Measurements from ENCODE around the gene ZDHHC13.

ZDHHC13 gene

DNA sequence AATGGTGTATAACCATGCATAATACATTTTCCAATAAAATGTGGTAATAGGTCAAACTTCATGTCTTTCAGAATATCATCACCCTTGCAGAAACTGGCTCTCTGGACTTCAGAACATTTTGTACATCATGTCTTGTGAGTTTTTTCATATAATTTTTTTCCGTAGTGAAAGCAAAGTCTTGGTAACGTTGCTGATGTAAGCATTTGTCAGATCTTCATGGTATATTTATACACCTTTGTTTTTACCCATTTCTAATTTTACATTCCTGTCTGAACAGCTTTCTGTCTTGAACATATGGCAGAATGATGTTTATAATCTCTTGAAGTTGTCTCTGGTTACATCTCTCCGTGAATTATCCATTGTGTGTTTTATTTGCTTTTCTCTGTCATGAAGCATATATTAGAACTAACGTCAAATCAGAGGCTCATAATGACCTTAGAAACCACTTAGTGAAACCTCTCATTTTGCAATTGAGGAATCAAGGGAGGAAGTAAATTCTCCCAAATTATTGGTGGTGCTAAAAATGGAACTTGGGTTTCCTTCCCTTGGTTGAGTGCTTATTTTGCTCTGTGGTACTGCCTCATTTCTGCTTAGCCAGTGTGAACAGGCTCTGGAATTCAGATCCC, 47.4 kb downstream of the ZDHHC13 start:
- no peak for DNase-seq (ENCODE audit: low read depth in 2 of 2, low spot score in 1 of 2)

DNA sequence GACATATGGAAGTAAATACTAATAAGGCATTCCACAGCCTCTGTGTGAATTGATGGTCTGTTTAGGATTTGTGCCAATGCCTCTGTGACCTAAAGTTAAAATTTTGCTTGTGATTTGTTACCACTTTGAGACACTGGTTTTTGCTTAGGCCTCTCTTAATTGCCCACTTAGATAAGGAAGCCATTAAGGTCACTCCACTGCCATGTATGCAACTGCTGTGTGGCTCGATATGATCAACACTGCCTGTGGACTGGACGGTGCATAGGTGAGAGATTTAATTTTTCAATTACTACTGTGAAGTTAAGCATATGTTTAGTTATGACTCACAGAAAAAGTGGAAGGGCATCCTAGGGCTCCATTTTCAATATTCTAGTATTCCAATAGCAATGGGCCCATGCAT, 47.9 kb downstream of the ZDHHC13 start:
- DNase-seq (ENCODE audit: low read depth in 2 of 2, low spot score in 1 of 2), result no peak

DNA sequence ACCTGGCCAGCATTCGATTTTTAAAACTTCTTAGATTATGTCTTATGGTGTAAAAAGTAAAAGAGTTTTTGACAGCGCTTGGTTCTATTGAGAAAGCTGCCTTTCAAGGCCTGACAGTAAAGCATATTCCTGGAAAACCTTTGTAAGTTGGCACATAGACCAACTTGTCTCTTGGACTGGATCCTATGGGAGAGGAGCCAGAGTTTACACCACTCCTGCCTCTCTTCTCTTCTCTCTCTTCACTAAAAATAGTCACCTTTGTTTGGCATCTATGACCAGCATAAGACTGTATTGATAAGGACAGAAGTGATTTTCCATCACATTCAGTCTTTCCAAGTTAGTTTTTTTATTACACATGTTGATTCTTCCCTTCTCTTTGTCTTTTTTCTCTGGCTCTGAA, 51.1 kb downstream of the ZDHHC13 start:
- DNase-seq (ENCODE audit: low read depth in 2 of 2, low spot score in 1 of 2), result no peak

DNA sequence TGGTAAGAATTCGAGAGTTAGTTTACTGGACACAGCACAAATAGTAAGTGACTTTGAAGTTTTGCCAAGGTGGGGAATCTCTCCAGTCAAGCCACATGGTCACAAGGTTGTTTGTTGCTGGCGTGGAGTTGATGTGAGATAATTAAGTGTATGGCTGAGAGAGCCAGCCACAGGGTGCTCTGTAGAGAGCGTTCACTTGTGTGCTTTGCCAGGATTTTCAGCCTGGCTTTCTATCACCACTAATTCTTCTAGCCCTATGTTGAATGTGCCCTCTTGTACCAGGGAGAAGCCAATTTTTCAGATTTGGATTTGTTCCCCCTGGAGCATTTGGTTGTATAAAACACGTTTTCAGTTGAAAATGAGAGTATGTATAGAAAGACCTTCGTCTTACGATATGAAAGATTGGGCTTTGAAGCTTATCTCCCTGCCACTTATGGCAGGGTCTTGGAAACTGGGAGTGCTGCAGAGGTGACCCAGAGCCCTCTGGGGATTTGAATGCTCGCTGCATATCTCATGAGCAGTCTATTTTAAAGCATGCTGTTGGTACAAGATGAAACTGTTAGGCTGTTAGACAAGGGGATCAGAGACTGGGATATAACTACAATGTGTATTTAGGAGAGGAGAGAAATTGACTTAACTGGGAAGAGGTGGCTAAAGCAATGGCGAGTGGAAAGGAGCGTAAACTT, 56.2 kb downstream of the ZDHHC13 start:
- DNase-seq (ENCODE audit: low read depth in 2 of 2, low spot score in 1 of 2), result no peak

DNA sequence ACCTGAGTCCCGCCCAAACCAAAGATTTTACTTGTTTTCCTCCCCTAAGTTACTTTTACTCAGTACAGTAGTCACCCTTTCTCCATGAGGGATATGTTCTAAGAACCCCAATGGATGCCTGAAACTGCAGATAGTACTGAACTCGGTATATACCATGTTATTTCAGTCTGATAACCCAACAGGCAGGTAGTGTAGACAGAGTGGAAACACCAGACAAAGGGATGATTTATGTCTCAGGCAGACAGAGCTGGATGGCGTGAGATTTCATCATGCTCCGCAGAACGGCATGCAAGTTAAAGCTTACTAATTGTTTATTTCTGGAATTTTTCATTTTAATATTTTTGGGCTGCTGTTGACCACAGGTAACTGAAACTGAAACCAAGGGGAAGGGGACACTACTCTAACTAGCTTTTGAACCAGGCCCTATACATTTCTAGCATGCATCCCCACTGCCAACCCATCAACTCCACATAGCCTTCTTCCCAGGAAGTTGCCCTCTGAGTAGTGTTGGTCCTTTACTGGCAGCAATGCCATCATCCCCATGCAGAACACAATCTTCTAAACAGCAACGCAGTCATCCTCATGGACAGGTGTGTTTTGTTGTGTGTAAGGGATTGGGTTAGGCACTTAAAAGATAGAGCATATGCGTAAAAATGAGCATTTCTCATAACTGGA, 57.1 kb downstream of the ZDHHC13 start:
- no peak for DNase-seq (ENCODE audit: low read depth in 2 of 2, low spot score in 1 of 2)

DNA sequence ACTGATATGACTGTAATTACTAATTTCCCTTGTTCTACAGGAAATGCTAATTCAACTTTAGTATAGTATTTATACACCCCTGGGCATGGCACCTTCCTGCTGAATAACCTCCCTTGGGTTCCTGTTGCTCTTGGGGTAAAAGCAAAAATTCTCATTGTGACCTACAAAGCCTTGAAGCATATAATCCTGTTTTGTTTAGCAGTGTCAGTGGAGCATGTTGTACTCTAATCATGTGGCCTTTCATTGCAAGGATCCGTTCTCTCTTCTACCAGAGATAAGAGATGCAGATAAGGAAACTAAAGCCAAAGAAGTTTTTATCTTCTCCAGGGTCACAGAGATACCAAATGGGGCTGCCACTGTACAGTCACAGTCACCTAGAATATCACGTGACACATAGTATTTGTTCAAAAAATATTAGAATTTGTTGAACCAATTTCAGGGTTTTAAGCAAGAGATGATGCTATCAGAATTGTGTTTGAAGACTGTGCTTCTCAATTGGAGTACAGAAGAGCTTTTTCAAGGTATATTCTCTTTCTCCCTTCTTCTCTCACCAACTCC, 59.7 kb downstream of the ZDHHC13 start:
- no peak for DNase-seq (ENCODE audit: low read depth in 2 of 2, low spot score in 1 of 2)

DNA sequence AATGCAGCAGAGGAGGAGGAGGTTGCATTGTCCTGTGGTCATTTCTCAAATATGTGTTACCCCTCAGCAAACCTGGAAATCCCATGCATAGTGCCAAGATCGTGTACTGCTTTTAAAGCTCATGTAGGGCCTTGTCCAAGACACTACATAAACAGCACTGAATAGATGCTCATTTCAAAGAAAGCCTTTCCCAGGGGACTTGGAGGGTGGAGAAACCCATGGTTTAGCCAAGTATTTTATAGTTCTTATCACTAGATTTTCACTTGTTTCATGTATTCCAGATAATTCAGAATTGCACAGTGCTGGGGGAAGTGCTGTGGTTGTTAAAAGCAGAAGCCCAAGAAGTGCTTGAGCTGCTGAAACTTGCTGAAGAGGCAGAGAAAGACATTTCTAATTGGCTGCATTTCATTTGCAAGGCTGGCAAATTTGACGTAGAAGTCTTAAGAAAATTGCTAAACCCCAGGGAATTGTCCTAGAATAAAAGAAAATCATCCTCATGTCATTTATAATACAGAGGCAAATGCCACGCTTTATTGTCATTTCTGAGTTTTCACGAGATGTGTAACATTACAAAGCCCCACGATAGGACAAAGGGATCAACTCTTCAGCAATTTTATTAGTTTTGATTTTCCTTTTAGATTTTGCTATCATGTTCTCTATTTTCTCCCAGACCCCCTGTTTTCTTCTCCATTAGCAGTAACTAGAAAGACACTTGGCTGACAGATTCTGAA, 64.7 kb downstream of the ZDHHC13 start:
- DNase-seq (ENCODE audit: low read depth in 2 of 2, low spot score in 1 of 2), result no peak

DNA sequence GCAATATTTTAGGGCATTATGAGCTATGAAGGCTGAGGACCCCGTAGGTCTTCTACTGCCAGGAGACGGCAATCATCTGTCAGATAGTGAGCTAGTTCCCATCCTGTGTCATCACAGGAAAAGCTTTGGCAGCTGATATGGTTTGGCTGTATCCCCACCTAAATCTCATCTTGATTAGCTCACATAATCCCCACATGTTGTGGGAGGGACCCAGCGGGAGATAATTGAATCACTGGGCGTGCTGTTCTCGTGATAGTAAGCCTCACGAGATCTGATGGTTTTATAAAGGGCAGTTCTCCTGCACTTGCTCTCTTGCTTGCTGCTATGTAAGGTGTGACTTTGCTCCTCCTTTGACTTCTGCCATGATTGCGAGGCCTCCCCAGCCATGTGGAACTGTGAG, 66.7 kb downstream of the ZDHHC13 start:
- DNase-seq (ENCODE audit: low read depth in 2 of 2, low spot score in 1 of 2), result no peak

DNA sequence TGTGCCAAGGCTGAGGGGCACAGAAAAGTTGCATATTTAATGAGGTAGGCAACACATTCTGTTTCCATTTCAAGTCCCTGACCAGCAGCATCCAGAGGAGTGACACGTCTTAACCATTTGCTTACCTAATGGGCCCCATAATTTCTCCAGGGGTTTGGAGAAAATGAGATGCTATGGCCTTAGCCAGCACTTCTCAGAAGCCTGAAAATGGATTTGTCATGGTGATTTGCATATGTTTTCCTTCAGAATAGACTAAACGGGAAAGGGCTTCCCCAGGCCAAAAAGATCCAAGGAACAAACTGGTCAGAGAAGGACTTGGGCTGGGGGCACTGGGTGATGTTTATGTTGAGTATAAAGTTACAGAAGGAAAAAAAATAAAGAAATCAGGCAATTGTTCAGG, 68.1 kb downstream of the ZDHHC13 start:
- no peak for DNase-seq (ENCODE audit: low read depth in 2 of 2, low spot score in 1 of 2)

DNA sequence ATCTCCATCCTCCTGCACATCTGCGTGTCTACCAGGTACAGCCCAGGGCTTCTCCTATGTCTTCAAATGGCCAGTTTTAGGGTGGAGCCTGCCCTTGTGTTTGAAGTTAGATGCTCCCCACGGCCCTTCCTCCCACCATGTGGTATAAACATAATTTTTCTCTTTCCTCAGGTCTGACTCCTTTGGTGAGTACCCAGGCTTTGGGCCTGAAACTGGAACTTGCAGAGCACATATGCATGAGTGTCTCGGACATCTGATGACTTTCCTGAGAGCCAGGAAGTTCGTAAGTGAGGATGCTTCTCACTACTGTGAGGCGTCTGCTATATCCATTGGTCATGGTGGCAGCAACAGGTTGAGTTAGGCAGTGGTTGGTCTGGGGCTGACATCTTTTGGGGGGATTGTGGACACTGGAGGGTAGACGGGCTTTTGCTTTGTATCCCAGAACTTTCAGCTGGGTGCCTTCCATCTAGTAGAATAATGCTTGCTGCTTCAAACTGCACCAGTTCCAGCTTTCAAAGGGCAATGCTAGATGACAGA, 68.6 kb downstream of the ZDHHC13 start:
- no peak for DNase-seq (ENCODE audit: low read depth in 2 of 2, low spot score in 1 of 2)

DNA sequence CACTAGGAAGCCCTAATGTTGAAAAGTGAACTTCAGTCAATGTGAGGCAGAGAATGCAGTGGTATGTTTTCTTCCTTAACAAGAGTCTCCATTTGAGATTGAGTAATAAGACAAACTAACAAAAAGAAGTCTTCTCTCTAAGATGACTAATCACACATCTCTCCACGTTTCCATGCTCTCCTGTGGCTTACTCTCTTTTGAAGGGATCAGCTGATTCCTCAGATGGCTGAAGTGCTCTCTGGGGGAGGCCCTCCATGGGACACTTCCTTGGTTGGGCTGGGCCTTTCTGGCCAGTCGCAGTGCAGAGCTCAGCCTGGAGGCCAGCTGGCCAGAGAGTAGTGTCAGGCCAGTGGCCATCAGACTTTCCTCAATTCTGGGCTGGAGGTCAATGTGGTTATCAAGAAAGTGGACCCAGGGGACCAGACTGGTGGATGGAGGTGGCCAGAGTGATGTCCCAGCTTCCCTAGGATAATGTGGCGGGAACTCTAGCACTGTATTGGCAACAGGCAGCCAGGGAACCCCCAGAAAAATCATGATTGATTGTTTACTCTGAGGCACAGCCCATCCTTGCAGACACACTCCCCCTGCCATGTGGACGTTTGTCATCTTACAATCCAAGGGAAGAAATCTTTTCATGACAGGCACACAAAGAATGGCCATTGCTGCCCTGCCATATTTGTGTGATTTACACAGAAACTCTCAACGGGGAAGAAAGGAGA, 70.3 kb downstream of the ZDHHC13 start:
- no peak for DNase-seq (ENCODE audit: low read depth in 2 of 2, low spot score in 1 of 2)

DNA sequence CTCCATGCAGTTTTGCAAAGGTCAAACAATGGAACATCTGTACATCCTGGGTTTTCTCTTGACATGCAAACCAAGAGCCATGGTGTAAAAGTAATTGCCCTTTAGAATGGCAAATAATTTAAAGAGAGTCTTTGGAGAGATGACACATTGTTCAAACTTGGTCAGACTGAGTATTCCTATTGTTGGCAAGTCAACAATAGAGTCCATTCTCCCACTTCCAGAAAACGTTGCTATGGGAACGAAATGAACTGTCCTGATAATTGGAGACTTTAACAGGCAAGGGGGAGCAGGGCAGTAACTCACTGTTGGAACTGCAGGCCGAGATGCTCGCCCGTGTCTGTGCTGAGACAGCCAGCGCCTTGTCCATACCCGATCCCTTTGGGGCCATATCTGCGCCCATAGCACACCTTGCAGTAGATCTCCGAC, 70.9 kb downstream of the ZDHHC13 start:
- no peak for DNase-seq (ENCODE audit: low read depth in 2 of 2, low spot score in 1 of 2)

DNA sequence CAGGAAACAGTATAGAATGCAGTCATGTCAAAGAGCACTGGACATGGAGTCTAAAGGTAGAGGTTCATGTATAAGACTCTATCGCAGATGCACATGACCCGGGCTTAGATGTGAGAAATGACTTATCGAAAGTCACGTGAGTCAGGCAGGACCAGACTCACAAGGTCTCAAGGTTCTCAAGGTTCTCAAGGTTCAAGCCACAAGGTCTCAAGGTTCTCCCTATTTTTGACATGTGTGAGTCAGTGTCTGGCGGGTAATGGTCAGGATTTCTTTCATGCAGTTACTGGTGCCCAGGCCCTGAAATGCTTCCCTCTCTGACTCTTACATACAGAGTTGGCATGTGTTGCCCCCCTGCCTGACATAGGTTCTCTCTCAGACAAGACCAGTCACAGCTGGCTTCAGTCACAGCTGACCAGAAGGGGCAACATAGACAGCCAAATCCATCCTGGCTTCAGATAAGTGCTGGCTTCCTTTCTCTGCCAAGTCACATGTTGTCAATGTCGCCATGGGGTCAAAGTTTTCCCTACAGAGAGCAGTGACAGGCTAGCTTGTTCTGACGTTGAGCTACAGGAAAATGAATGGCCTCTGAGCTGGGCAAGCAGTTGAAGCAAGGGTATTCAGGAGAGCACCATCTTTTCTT, 74.7 kb downstream of the ZDHHC13 start:
- no peak for DNase-seq (ENCODE audit: low read depth in 2 of 2, low spot score in 1 of 2)

DNA sequence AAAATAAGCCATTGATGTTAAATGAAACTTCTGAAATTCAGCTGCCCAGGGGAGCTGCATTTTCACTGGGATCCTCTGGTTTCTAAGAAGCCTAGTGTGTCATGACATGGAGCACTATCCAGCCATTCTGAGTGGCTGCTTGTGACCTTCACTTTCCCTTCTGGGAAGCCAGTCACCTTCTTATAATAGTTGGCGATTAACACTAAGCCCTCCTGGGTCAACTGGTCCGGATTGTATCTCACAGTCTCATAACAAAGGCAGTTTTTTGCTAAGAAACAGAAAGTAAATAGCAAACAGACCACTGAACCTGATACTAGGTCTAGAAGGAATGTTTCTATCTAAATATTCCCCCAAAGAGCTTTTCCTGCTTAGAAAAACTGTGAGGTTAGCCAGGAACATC, 76.9 kb downstream of the ZDHHC13 start:
- DNase-seq (ENCODE audit: low read depth in 2 of 2, low spot score in 1 of 2), result no peak

DNA sequence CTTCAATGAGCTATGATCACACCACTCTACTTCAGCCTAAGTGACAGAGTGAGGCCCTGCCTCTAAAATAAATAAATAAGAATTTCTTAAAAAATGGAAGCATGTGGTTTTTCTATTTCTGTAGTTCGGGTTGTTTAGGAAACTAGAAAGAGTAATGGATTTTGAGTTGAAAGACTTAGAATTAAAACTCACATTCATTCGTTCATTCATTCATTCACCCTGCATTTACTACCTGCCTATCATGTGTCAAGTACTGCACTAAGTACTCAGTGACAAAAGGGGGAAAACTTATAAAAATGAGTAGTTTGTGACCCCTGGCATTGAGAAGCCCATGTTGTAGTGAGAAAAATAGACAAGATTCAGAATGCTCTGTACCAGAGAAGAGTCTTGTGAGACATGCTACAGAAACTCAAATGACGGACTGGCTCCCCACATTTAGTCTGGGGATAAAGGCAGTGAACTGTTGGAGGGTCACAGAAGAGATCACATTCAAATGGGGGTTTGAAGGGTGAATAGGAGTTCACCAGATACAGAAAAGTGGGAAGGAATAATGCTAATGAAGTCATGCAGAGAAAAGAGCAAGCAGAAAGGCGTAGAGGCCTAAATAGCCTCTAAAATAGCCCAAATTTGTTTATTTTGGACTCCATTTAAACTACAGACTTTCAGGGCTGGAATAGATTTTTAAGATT, 77.8 kb downstream of the ZDHHC13 start:
- DNase-seq (ENCODE audit: low read depth in 2 of 2, low spot score in 1 of 2), result no peak

DNA sequence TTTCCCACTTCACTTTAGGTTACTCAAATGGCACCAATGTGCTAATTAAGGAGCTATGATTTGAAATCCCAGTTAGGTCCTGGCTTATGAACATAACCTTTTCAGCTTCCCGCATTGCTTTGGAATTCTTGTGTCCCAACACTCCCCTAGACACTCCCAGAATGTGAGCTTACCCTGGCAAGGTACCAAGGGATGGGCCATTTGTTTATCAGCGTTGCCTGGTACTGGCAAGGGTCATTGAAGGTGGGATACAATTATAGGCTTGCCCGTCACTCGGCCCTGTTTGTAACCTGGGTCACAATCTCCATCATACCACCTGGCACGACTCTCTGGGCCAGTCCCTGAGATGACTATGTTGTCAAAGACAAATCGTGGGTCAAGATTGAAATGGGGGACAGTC, 79.5 kb downstream of the ZDHHC13 start:
- no peak for DNase-seq (ENCODE audit: low read depth in 2 of 2, low spot score in 1 of 2)

DNA sequence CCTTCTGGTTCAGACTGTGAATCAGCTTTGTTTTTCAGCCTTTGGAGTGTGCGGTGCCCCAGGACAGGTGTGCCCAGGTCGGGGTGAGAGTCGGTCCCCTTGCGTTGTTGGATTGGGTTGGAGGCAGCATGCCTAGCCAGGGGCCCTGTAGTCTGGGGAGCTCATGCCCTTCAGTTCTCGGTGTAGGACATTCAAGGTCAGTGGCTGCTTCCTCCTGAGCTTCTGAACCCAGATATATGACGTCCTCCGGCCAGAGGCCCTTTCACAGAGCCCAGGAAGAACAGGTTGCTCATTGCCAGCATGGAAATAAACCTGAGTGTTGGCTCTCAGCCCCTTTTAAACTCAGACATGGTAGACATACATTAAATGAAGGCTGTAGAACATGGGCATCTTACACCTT, 82.1 kb downstream of the ZDHHC13 start:
- no peak for DNase-seq (ENCODE audit: low read depth in 2 of 2, low spot score in 1 of 2)

DNA sequence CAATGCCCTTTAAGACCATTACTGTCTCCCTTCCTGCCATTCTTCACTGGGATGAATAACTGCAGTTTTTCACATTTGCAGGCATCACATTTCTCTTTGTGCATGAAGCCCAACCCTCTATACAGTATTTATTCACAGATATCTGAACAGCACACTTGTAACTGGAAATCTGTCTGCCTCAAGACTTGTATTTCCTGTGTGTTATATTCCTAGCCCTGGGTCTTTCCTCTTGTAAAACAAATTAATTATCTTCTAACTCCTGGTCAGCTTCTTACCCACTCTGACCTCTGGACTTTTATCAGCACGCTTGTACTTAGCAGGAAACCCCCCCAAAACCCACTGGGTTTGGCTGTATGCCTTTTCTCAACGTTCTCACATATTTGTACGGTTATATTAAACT, 82.8 kb downstream of the ZDHHC13 start:
- DNase-seq (ENCODE audit: low read depth in 2 of 2, low spot score in 1 of 2), result no peak

DNA sequence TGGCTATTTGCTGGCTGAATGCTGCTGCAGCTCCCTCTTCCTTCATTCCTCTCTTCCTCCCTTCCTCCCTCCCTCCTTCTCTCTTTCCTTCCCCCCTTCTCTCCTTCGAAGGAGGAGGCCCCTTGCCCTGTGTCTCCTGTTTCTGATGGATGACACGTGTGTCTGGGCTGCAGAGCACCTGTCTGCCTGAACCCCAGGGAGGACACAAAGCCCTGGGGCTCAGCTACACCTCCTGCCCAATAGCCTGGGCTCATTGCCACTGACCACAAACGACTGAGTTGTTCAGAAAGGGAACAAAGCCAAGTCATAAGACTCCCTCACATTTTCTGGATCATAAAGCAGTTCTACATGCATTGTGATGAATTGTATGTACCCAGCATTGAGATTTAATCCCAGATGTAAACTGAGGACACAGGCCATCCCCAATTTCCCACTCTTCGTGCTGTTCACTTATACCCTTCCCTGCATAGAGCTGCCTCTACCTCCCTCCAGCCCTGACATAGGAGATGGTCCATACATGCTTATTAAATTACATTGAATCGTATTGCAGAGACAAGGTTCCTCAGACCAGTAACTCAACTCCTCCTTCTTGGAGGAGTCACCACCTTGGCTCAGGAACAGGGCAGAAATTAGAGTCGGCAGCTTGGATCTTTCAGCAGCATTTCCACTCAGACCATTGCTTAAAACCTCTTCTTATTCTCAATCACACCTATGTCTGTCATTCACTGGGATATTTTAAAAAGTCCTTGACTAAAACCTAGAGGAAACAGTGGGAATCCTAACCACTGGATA, 83.6 kb downstream of the ZDHHC13 start:
- no peak for DNase-seq (ENCODE audit: low read depth in 2 of 2, low spot score in 1 of 2)
